HG02678 (cell line): ENCODE results near the gene CPA4.

ENCODE experiments used
- ATAC-seq: cut with Tn5 transposase; IDR thresholded peaks from one replicate; pipeline ENCODE4 v1.9.1; 2021; ENCODE audit warnings: mild to moderate bottlenecking, moderate library complexity; ENCODE audit not compliant: unreplicated experiment

The CPA4 gene

GRCh38 chr7:130274983-130275591 is 17.9 kb upstream of the CPA4 start:
- ATAC-seq = no peak

- ATAC-seq = no peak
Measured at GRCh38 chr7:130275826-130276297, 17.1 kb upstream of the CPA4 start.

GRCh38 chr7:130276796-130277762 is 15.9 kb upstream of the CPA4 start:
- no peak for ATAC-seq

DNA sequence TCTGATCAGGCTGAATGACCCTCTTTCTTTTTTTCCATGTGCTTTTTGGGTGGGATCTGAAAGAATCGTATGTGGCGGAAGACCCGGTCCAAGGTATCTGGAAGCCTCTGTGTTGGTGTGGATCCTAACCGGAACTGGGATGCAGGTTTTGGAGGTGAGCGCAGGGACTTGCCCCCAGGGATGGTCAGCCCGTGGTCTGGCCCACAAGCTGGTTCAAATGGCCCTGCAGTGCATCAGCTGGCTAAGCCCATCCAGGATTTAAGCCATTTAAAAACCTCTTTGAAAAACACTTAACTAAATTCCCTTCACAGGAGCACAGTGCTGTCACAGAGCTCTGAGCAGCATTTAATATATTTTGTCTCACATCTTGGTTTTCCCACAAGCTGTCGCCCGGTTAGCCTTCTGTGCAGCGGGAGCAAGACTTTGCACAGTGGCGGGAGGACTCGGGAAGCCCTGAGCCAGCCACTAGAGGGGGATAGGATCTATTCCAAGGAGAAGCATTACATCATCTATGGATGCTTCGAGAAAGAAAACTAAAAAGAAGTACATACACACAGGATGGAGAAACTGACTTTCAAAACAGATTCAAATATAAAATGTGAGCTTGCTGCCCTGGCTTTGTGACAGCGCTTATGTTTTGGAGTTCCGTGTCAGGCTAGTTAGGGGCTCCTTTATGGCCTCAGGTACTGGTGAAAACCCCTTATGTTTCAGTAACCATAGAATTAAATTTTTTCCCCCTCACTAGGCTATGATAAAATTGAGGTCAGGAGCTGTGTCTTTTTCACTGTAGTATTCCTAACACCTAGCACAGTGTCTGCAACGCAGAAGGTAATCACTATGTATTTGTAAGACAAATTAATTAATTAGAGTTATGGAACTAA is 15.0 kb upstream of the CPA4 start:
- no peak for ATAC-seq

- ATAC-seq = no peak
Measured at GRCh38 chr7:130278860-130279259, 14.1 kb upstream of the CPA4 start.

DNA sequence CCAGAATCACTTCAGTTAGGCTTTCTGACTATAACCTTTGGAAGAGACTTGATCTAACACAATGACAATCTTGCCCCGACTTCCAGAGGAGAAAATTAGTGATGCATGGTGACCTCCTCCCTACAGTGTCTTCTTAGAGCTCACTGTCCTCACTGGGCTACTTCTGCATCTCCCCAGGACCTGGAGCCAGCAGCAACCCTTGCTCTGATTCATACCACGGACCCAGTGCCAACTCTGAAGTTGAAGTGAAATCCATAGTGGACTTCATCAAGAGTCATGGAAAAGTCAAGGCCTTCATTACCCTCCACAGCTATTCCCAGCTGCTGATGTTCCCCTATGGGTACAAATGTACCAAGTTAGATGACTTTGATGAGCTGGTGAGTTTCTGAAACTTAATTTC is 13.7 kb upstream of the CPA4 start:
- ATAC-seq = no peak

GRCh38 chr7:130279906-130280305 is 13.1 kb upstream of the CPA4 start:
- ATAC-seq = no peak

- no peak for ATAC-seq
Measured at GRCh38 chr7:130281260-130281659, 11.7 kb upstream of the CPA4 start.

GRCh38 chr7:130286881-130287280 is 6.1 kb upstream of the CPA4 start:
- no peak for ATAC-seq

DNA sequence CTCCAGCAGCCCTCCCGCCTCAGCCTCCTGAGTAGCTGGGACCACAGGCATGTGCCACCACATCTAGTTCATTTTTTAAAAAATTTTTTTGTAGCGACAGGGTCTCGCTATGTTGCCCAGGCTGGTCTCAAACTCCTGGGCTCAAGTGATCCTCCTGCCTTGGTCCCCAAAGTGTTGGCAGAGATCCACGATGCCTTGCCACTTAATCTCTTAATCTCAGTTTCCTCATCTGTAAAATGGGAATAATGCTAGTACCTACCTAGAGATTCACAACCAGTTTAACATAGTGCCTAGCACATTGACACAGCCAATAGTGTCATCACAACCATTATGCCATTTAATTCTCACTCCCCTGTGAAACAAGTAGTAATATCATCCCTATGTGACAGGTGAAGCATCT is 4.8 kb upstream of the CPA4 start:
- no peak for ATAC-seq

DNA sequence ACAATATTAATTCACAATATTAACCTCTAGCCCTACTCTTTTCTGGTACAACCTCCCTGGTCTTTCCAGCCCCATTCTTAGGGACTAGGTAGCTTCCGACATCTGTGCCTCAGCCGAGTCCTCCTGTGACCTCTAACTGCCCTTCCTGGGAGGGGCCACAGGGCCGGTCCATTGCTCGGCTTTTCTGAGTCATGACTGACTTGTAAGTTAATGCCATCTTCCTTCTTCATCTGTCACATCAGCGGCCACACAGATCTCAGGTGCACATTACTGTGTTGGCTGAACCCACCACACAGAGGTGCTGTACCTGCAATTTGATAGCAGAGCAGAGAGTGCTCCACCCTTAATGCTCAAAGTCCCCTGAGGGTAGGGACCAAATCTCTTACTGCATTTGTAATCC is 4.1 kb upstream of the CPA4 start:
- ATAC-seq = no peak

GRCh38 chr7:130289478-130289877 is 3.5 kb upstream of the CPA4 start:
- no peak for ATAC-seq

GRCh38 chr7:130290745-130291144 is 2.2 kb upstream of the CPA4 start:
- no peak for ATAC-seq

DNA sequence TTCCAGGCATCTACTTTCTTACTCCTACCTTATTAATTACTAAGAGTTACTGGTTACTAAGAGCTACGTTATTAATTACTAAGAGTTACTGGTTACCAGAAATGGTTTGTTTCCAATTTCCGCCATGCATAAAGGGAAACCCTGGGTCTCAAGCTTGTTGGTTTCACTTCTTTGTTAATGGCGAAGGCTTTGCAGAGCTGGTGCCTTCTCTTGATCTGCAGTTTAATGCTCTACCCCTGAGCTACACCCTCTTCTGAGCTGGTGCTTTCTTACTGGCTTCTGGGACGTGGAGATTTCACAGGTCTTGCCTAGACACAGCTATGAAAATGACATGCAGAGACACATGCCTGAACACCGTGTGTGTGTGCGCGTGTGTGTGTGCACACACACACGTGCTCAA is 560 bp downstream of the CPA4 start:
- no peak for ATAC-seq

DNA sequence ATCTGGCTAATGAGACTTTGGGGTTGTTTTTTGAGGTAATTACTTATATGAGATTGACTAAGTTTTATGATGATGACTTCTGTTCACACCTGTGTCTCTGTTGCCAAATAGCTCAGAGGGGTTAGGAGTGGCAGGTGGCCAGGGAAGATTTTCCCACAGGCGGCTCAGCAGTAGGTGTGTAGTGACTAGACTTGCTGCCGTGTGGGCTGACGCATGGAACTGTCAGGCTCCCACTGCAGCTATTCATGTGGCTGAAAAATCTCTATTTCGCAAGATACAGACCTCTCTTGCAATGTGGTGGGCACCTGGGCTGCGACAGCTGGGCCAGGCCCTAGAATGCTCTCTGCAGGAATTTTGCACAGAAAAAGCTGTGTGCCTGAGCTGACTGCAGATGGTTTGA is 1.4 kb downstream of the CPA4 start:
- ATAC-seq = no peak

- ATAC-seq = no peak
Measured at GRCh38 chr7:130296221-130296951, 3.4 kb downstream of the CPA4 start.

GRCh38 chr7:130297628-130298543 is 4.9 kb downstream of the CPA4 start:
- ATAC-seq = no peak

DNA sequence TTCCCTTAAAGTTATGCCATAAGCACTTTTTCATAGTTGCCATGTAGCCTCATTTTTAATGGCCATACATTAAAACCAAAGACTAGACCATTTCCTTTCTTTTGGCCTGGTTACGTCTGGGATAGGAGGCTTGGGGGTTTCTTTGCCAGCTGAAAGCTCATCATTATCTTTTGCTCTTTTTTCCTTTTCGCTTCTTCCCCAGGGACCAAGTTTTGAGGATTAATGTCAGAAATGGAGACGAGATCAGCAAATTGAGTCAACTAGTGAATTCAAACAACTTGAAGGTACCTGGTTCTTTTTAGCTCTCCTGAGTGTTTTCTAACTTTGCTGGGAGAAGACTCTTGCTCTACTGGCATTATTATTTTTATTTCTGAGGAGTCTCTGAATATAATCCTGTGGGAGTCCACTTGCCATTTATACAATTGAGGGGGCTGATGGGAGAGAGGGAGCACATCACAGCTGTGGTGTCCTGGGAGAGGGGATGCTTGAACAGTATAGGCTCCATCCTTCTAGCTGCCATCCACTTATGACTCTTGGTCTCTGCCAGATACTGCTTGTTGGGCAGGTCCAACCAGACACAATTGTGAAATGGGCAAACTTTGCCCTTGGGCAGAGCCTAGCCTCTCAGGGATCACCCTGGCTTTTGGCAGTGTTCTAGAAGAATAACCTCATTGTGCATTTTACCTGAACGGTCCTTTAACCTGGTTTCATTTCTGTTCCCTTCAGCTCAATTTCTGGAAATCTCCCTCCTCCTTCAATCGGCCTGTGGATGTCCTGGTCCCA is 5.8 kb downstream of the CPA4 start:
- no peak for ATAC-seq

- ATAC-seq = no peak
Measured at GRCh38 chr7:130299866-130300265, 6.9 kb downstream of the CPA4 start.
